KOPT-K1 (cell line): ENCODE results near the gene ADGRD1.

Experiments
- H3K27ac ChIP-seq: fragments of 200-600 bp; sonication (generic); 2 replicates; pipeline ENCODE4 v1.5.1; 2016; ENCODE audit warnings: antibody characterized with exemption, mild to moderate bottlenecking, low read depth, low read length; ENCODE audit not compliant: poor library complexity, severe bottlenecking
- H3K36me3 ChIP-seq: fragments of 200-600 bp; sonication (generic); 2 replicates; pipeline ENCODE4 v1.5.1; 2017; ENCODE audit warnings: antibody characterized with exemption, mild to moderate bottlenecking, low read length, moderate library complexity; ENCODE audit not compliant: insufficient read depth
- H3K9me3 ChIP-seq: fragments of 200-600 bp; sonication (generic); 2 replicates; pipeline ENCODE4 v1.5.1; 2017; ENCODE audit warnings: antibody characterized with exemption, low read length, mild to moderate bottlenecking; ENCODE audit not compliant: insufficient read depth, poor library complexity, severe bottlenecking

The ADGRD1 gene

DNA sequence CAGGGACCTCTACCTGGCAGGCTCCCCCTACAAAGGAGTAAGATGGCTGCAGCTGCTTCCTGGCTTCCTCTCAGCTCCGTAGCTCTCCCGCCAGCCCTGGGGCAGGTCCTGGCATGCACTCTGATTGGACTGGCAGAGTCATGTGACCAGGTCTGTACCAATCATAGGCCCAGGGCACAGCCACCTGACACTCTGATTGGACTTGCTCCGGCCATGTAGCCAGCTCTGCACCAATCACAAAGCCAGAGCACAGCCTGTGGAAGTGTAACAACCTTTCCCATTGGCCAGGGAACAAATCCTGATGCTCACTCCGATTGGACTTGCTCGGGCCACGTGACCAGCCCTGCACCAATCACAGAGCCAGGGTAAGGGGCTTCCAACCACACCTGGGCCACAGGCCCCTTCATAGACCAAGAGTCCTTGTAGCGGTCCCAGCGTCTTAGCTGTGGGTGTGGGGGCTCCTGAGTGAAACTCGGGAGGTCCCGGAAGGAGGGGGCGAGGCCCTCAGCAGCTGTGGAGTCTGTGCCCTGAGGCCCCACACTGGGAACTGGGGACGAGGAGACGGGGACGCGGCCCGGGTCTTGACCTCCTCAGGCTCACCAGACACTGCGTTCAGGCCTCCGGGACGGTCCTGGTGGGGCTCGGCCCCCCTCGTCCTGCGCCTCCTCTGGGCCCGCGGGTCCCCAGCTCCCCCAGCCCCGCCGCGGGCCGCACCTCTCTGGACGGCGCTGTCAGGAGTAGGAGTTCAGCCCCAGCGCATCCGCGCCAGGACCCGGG is 210.6 kb downstream of the ADGRD1 start:
- H3K36me3 ChIP-seq = no peaks in the 10 kb centered on the region
- H3K9me3 ChIP-seq = no peaks in the 10 kb centered on the region
- no peak overlapping the region for H3K27ac ChIP-seq

DNA sequence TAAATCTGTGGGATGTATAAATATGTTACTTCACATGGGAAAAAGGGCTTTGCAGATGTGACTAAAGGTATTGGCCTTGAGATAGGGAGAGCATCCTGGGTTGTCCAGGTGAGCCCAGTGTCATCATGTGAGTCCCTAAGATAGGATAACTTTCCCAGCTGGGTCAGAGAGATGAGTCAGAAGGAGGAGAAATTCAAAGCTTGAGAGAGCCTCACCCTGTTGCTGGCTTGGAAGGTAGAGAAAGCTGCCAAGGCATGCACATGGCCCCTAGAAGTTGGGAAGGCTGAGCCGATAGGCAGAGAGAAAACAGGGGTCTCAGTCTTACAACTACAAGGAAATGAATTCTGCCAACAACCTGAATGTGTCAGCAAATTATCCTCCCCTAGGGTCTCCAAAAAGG is 213.0 kb downstream of the ADGRD1 start:
- Histone ChIP-seq H3K9me3 (no peaks in the 10 kb centered on the region), H3K27ac (no peak overlapping the region), H3K36me3 (no peaks in the 10 kb centered on the region)

DNA sequence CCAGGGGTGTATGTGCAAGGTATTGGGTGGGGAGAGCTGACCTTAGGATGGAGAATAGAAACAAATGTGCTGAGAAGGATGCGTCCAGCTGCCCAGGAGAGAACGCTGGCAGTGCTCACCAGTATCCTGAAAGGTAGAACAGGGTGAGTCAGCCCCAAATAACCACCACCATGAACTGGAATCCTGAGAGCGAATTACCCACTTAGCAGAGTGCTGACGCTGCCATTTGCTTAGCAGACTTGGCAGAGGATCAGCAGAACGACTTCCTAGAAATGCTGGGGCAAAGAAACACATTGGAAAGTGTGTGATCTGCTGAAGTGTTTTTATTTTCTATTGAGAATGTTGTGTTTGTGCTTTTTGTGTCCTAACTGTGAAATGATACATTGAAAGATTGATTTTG is 213.6 kb downstream of the ADGRD1 start:
- H3K27ac ChIP-seq = no peak overlapping the region
- H3K36me3 ChIP-seq = no peaks in the 10 kb centered on the region
- no peaks in the 10 kb centered on the region for H3K9me3 ChIP-seq

DNA sequence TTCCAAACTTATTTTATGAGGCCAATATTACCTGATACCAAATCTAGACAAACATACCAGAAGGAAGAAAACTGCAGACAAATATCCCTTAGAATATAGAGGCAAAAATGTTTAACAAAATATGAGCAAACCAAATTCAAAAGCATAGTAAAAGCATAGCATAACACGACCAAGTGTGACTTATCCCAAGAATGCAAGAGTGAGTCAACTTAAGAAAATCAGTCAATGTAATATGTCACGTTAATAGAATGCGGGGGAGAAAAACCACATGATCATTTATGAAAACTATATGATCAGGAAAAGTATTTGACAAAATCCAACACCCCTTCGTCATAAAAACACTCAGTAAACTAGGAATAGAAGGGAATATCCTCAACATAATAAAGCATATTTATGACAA is 217.3 kb downstream of the ADGRD1 start:
- Histone ChIP-seq H3K27ac (no peak overlapping the region), H3K9me3 (peaks cover 7% of the 10 kb centered on the region), H3K36me3 (no peaks in the 10 kb centered on the region)

DNA sequence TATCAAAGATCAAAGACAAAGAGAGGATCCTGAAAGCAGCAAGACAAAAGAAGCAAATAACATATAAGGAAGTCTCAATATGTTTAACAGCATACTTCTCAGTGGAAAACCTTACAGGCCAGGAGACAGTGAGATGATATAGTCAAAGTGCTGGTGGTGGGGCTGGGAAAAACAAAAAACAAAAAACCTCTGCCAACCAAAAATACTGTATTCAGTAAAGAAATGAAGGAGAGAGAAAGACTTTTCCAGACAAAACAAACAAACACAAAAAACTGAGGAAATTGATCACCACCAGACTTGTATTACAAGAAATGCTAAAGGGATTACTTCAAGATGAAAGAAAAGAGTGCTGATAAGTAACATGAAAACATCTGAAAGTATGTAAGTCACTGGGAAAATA is 221.2 kb downstream of the ADGRD1 start:
- no peak overlapping the region for H3K27ac ChIP-seq
- H3K9me3 ChIP-seq = peaks cover 7% of the 10 kb centered on the region

DNA sequence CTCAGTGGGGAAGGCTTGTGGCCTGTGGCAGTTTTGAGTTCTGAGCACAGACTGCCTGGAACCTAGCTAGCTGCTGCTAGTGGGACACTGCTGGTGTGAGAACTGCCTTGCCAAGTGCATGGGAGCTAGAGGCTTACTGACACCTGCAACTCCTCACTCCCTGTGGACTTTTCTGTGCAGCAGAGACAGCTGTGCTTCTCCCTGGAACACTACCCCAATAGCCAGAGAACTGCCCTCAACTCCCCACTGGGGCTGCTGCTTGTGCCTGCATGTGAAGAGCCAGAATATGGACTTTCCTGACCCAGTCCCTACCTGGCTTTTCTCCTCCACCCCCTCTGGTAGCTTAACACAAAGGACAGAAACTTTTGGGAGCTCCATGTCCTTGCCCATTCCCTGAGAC is 222.6 kb downstream of the ADGRD1 start:
- peaks cover 7% of the 10 kb centered on the region for H3K9me3 ChIP-seq
- H3K27ac ChIP-seq = no peak overlapping the region
- H3K36me3 ChIP-seq = no peaks in the 10 kb centered on the region

More for the DNA sequence above, 221.2 kb downstream of the ADGRD1 start:
- no peaks in the 10 kb centered on the region for H3K36me3 ChIP-seq

DNA sequence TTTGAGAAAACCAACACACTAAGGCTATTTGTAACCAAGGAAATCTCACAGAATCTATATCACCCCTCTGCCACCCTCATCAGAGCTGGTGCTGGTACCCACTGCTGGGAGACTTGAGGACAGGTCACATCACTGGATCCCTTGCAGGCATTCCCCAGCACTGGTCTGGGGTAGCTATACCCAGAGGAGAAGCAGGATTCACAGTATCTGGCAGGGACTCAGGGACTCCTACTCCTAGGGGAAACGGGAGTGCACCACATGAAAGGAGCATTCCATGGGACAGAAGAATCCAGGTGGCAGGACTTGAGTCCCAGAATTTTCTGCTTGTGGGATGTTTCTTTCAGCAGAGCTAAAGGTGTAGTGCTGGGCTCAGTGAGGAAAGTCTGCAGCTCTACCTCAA is 223.2 kb downstream of the ADGRD1 start:
- Histone ChIP-seq H3K9me3 (peaks cover 7% of the 10 kb centered on the region), H3K27ac (no peak overlapping the region), H3K36me3 (no peaks in the 10 kb centered on the region)

DNA sequence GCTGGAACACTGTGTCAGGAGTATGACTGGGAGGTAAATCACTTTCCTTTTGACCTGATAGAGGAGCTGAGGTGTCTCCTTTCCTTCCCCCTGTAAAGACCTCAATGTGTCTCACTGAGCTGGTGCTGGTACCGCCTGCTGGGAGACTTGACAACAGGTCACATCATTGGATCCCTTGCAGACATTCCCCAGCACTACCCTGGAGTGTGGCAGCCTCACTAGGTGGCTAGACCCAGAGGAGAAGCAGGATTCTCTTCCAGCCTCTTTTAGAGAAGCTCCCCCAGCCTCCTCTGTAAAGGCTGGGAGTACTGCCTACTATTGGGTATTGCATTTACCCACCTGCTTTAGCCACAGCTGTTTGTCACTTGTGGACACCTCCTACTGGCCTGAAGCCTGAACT is 223.9 kb downstream of the ADGRD1 start:
- Histone ChIP-seq H3K27ac (no peak overlapping the region), H3K9me3 (peaks cover 7% of the 10 kb centered on the region), H3K36me3 (no peaks in the 10 kb centered on the region)

DNA sequence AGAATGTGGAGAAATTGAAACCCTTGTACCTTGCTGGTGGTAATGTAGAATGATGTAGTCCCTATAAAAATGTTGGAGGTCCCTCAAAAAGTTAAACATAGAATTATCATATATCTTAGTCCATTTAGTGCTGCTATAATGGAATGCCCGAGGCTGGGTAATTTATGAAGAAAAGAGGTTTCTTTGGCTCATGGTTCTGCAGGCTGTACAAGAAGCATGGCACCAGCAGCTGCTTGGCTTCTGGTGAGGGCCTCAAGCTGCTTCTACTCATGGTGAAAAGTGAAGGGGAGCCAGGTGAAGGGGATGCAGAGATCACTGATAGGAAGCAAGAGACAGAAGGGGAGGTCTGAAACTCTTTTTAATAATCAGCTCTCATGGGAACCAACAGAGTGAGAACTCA is 233.9 kb downstream of the ADGRD1 start:
- H3K9me3 ChIP-seq = peaks cover 29% of the 10 kb centered on the region

DNA sequence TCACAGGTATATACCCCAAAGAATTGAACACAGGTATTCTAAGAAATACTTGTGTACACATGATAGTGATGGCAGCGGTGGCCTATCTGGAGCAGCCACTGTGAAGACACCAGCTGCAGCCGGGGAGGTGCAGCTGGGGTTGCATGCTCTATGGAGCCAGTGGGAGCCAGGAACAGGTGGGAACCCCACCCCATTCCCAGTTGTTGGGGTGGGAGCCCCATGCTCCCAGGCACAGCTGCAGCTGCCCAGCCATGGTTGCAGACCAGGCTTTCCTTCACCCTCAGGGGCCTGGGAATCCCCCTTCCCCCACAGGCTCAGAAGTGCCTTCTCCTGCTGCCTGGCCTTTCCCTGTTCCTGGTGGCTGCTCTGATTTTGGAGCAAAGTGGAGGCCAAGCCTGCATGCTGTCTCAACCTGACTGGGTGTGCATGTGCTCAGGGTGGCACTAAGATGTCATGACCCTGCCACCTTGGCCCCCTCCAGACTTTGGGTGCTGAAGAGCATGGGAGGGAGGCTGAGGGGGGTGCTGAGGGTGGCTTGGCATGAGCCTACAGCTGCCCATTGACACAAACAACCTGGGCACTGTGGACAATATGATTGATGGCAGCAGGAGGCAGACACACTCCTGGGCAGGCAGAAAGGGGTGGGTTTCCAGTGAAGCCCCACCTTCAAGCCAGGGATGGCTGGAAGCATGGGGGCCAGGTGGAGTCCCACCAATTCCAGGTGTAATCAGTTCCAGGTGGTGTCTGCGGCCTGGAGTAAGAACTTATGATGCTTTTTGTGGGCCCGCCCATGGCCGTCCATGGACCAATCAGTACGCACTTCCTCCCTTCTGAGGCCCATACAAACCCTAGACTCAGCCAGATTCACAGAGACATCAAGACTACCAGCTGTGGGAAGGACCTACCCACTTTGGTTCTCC is 234.7 kb downstream of the ADGRD1 start:
- Histone ChIP-seq H3K9me3 (peaks cover 29% of the 10 kb centered on the region), H3K27ac (no peak overlapping the region), H3K36me3 (no peaks in the 10 kb centered on the region)

More for the DNA sequence above, 233.9 kb downstream of the ADGRD1 start:
- Histone ChIP-seq H3K36me3 (no peaks in the 10 kb centered on the region), H3K27ac (no peak overlapping the region)

DNA sequence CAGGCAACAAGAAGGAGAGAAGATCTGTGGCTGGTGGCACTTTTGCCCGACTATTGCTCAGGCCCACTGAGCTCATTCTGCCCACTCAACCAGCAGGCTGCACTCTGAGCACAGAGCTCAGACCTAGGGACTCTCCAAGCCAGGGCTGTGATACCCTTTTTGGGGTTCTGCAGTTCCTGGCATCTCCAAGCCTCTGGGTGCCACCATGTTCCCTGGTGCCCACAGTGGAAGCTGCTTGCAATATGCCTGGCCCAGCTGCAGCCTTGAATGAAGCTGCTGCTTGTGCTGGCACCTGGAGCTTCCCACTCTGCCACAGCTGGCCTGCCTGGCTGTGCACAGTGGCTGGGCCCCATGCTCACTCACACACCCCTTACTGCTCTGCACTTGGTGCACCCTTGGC is 236.1 kb downstream of the ADGRD1 start:
- Histone ChIP-seq H3K36me3 (no peaks in the 10 kb centered on the region), H3K9me3 (peaks cover 22% of the 10 kb centered on the region), H3K27ac (no peak overlapping the region)

DNA sequence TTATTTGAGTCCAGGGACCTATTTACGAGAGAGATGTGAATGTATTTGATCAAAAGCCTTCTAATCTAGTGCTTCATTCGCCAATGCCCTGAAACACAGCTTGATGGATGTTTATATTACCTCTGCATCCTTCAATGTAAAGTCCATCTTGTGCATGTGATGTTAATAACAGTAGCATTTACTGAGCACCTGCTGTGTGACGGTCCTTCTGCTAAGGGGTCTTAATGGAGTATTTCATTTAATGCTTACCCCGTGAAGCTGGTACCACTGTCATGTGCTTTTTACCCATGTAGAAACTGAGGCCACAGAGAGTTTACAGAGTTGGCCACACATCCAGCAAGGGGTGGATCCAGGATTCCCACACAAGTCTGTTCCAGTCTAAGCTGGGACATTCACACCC is 237.3 kb downstream of the ADGRD1 start:
- H3K27ac ChIP-seq = no peak overlapping the region
- no peaks in the 10 kb centered on the region for H3K36me3 ChIP-seq
- H3K9me3 ChIP-seq = peaks cover 15% of the 10 kb centered on the region
